HG02588 (cell line): ENCODE results near the gene MOG.

Experiments used
- ATAC-seq: cut with Tn5 transposase; IDR thresholded peaks from one replicate; pipeline ENCODE4 v1.9.1; 2021; ENCODE audit warnings: mild to moderate bottlenecking, moderate library complexity; ENCODE audit not compliant: unreplicated experiment

MOG gene

GRCh38 chr6:29674008-29674407 is 17.1 kb downstream of the MOG start:
- no peak for ATAC-seq

GRCh38 chr6:29675561-29675960 is 18.7 kb downstream of the MOG start:
- no peak for ATAC-seq

DNA sequence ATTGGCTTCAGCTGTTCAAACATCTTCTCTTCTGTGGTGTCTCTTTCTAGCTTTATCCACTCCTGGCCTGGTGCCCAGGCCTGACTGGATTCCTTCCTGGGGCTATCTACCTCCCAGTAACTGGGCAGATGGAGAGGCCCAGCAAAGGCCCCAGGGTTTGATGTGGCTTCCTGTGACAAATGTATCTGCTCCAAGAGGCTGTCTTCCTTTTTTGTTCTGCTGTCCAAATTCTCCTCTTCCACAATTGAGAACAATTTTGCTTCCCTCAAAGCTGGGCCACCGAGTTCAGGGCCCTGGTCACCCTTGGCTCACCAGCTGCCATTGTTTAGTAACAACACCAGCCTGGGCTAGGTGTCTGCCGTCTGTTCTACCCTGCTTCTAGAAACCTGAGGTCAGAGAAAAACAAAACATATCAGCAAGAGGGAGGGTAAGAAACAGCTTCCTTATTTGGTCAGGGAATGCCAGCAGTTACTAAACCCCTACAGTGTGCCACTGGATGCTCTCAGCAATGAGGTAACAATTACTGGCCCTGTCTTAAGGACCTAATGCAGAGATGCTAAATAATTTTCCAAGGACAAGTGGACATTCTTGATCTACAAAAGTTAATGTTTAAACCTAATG is 20.2 kb downstream of the MOG start:
- ATAC-seq = no peak

- ATAC-seq = no peak
Measured at GRCh38 chr6:29678114-29678513, 21.2 kb downstream of the MOG start.

GRCh38 chr6:29679962-29680361 is 23.1 kb downstream of the MOG start:
- no peak for ATAC-seq

DNA sequence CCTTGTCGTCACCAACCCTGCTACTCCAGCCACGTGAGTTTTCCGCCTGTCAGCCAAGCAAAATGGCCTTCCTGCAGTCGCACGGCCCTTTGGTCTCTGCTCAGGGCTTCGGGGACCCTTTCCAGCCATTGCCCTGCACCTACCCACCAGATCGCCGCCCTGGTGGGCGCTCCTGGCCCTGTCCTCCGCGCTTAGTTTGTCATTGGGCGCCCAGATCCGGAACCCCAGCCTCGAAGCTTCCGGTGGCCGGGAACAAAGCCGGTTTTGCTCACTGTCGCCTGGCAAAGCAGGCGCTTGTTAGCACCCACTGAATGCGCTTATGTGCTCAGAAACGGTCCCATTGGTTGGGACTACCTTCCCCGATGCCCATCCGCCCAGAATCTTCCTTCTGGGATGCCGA is 23.5 kb downstream of the MOG start:
- ATAC-seq = no peak

GRCh38 chr6:29680904-29681303 is 24.0 kb downstream of the MOG start, which contains the start of gene ZFP57:
Gene ZFP57, minus strand, starts transcription at chr6:29681152. Its CDS starts 4,149 bp downstream, at chr6:29677003.
- no peak for ATAC-seq

DNA sequence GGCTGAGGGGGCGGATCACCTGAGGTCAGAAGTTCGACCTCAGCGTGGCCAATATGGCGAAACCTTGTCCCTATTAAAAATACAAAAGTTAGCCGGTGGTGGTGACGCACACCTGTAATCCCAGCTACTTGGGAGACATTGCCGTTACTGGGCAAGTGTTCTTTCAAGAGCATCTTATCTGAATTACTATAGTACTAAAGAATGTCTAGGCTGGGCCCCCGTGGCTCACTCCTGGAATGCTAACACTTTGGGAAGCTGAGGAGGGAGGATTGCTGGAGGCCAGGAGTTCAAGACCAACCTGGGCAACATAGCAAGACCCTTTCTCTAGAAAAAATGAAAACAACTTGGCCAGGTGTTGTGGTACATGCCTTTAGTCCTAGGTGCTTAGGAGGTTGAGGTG is 24.9 kb downstream of the MOG start:
- ATAC-seq = no peak

- no peak for ATAC-seq
Measured at GRCh38 chr6:29685718-29686326, 28.9 kb downstream of the MOG start.

- no peak for ATAC-seq
Measured at GRCh38 chr6:29694637-29695036, 37.7 kb downstream of the MOG start.

DNA sequence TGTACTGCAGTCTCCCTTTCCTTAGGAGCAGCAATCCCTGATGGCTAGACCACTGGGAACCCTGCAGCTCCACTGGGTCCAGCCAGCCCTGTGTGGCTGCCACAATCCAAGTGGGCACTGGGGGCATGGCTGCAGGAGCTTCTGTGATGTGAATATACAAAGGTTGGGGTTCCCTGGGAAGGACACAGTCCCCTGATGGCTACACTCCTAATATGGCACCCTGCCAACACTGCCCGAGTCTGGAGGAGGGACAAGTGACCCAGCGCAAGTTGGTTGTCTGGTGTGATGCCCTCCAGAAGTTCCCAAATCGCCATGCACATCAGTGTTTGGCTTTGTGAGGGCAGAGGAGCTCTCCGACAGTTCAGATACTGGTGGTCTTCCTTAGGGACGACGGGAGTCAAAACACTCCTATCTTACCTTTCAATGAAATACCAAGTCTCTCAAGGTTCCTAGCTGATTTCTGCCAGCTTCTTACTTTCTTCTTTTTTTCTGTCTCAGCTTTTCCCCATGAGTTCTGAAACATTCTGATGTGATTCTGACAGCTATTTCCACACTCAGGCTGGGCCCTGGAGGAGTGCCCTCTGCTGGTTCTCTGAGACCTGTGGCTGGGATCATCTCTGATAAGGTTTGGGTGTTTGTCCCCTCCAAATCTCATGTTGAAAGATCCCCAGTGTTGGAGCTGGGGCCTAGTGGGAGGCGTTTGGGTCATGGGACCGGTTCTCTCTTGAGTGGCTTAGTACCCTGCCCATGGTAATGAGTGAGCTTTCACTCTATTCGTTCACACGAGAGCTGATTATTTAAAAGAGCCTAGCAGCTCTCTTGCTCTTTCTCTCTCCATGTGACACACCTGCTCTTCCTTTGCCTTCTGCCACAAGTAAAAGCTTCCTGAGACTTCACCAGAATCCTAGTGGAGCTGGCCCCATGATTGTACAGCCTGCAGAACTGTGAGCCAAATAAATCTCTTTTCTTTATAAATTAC is 39.5 kb downstream of the MOG start:
- no peak for ATAC-seq

- no peak for ATAC-seq
Measured at GRCh38 chr6:29702519-29703103, 45.7 kb downstream of the MOG start.

- no peak for ATAC-seq
Measured at GRCh38 chr6:29705389-29706231, 48.7 kb downstream of the MOG start.

DNA sequence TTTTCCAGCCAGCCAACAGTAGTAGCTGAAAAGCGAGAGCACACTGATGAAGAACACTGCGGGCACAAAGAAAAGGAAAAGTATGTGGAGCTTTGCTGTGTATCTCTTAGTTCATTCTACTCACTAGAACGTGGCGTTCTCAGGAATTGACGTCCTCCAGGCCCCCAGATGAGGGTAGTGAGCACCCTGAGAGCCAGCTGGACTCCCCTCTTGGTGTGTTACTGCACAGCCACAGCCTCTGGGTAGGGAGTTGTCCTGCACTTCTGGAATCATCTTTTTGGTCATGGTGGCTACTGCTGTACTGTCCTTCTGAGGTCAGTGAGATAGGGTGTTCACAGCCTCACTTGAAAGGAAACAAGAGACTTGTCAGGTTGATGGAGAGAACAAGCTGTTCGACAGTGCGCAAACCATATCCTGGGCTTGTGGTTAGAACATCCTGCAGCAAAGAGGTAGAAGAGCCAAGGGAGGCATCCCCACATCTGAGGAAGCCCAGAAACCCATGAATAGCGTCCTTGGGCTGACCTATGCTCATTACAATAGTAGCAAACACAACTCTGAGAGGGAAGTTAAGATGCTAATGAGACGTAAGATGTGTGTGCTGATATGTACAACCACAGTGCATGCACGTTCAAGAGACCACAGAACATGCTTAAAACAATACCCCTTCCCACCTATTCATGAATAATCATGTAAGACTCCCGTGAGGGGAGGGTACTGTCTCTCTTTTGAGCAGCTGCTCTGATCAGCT is 51.7 kb downstream of the MOG start:
- no peak for ATAC-seq

GRCh38 chr6:29709188-29709587 is 52.3 kb downstream of the MOG start:
- ATAC-seq = no peak

GRCh38 chr6:29710281-29710941 is 53.5 kb downstream of the MOG start:
- no peak for ATAC-seq

- no peak for ATAC-seq
Measured at GRCh38 chr6:29720863-29721262, 64.0 kb downstream of the MOG start.
